ENCODE measurements around the gene IDE.

IDE gene

GRCh38 chr10:92502296-92502808 lies 71.5 kb downstream of the IDE start:
- TF ChIP-seq CTCF (IDR thresholded peaks at IDR 0.05; ENCODE audit: insufficient read depth, low read depth, low read length, missing control alignments), result no peak
- H3K4me3 ChIP-seq (ENCODE audit: low read length), result no peak overlapping the region
- DNase-seq (ENCODE audit: low read depth), result no peak

- no peak for TF ChIP-seq CTCF (IDR thresholded peaks at IDR 0.05; ENCODE audit: insufficient read depth, low read depth, low read length, missing control alignments)
- peak; percentile 22 for DNase-seq (ENCODE audit: low read depth)
- H3K4me3 ChIP-seq (ENCODE audit: low read length), result no peak overlapping the region
Observed at GRCh38 chr10:92493362-92493761, 80.5 kb downstream of the IDE start.

- DNase-seq (ENCODE audit: low read depth), result peak; percentile 78
- no peak overlapping the region for H3K4me3 ChIP-seq (ENCODE audit: low read length)
- no peak for TF ChIP-seq CTCF (IDR thresholded peaks at IDR 0.05; ENCODE audit: insufficient read depth, low read depth, low read length, missing control alignments)
Observed at GRCh38 chr10:92492748-92493240, 81.1 kb downstream of the IDE start.

- no peak overlapping the region for H3K4me3 ChIP-seq (ENCODE audit: low read length)
- no peak for TF ChIP-seq CTCF (IDR thresholded peaks at IDR 0.05; ENCODE audit: insufficient read depth, low read depth, low read length, missing control alignments)
- DNase-seq (ENCODE audit: low read depth), result peak; percentile 66
Observed at GRCh38 chr10:92490387-92490786, 83.5 kb downstream of the IDE start.

GRCh38 chr10:92486637-92487036 lies 87.3 kb downstream of the IDE start:
- no peak for DNase-seq (ENCODE audit: low read depth)
- TF ChIP-seq CTCF (IDR thresholded peaks at IDR 0.05; ENCODE audit: insufficient read depth, low read depth, low read length, missing control alignments), result no peak
- H3K4me3 ChIP-seq (ENCODE audit: low read length), result no peak overlapping the region

GRCh38 chr10:92483539-92483938 lies 90.4 kb downstream of the IDE start:
- H3K4me3 ChIP-seq (ENCODE audit: low read length), result no peak overlapping the region
- no peak for TF ChIP-seq CTCF (IDR thresholded peaks at IDR 0.05; ENCODE audit: insufficient read depth, low read depth, low read length, missing control alignments)

GRCh38 chr10:92480413-92480812 lies 93.5 kb downstream of the IDE start:
- no peak overlapping the region for H3K4me3 ChIP-seq (ENCODE audit: low read length)
- no peak for TF ChIP-seq CTCF (IDR thresholded peaks at IDR 0.05; ENCODE audit: insufficient read depth, low read depth, low read length, missing control alignments)
- DNase-seq (ENCODE audit: low read depth), result peak; percentile 52

More at GRCh38 chr10:92483539-92483938, 90.4 kb downstream of the IDE start:
- DNase-seq (ENCODE audit: low read depth), result no peak

Data from epithelial cell of esophagus (primary cell).